ENCODE data around the gene ZC3H12C. TPM values are rescaled to one million over a fixed set of nuclear protein-coding genes. Genes with fewer than 3 reads are reported as not detected.

ZC3H12C gene
- total and polyA plus RNA-seq, 2 of the 13 experiments (the other 11 are each of a cell fraction or from before 2014, with no cell fraction given): 2.4 to 5.7 TPM

- TF ChIP-seq BRF2 (CRISPR knock-in tag; IDR thresholded peaks at IDR 0.05) (no peak), HMGA1 (CRISPR knock-in tag; conservative IDR thresholded peaks at IDR 0.05) (no peak), ATAD3A (CRISPR knock-in tag; IDR thresholded peaks at IDR 0.05) (no peak), NFYB (CRISPR knock-in tag; IDR thresholded peaks at IDR 0.05) (no peak)
Observed at GRCh38 chr11:110168033-110168803, 75.0 kb downstream of the ZC3H12C start (continued).

GRCh38 chr11:110169738-110170137 lies 76.5 kb downstream of the ZC3H12C start:
- H3K27ac ChIP-seq (ENCODE audit: extremely low read length, insufficient read depth, low read length): no peak overlapping the region
- POLR2A ChIA-PET: no interaction called here
- no TSS peak for BruUV-seq (replicated peaks)
- FAIRE-seq: no peak
- TF ChIP-seq CC2D1A (CRISPR knock-in tag; IDR thresholded peaks at IDR 0.05) (no peak), TFDP2 (CRISPR knock-in tag; IDR thresholded peaks at IDR 0.05) (no peak), TRIM22 (IDR thresholded peaks at IDR 0.05) (no peak), ZNF432 (CRISPR knock-in tag; IDR thresholded peaks at IDR 0.05; ENCODE audit: borderline replicate concordance) (no peak), DPF2 (CRISPR knock-in tag; IDR thresholded peaks at IDR 0.05; ENCODE audit: borderline replicate concordance, low read depth) (no peak), REXO4 (CRISPR knock-in tag; IDR thresholded peaks at IDR 0.05; ENCODE audit: borderline replicate concordance) (no peak), ZNF282 (IDR thresholded peaks at IDR 0.05; ENCODE audit: partially characterized antibody) (no peak), REST (IDR thresholded peaks at IDR 0.05; ENCODE audit: borderline replicate concordance in 1 of 2, low read depth in 1 of 2, low read length in 2 of 2) (no peak), MBNL3 (CRISPR knock-in tag; conservative IDR thresholded peaks at IDR 0.05) (no peak), ZNF614 (CRISPR knock-in tag; IDR thresholded peaks at IDR 0.05; ENCODE audit: borderline replicate concordance) (no peak), PAX8 (CRISPR knock-in tag; IDR thresholded peaks at IDR 0.05; ENCODE audit: borderline replicate concordance) (no peak)
- WGBS (ENCODE audit: low lambda C conversion rate): 92% methylated on average over 2 of the region's 2 CpGs
- H3K4me1 ChIP-seq (ENCODE audit: insufficient read depth, low read length): peaks cover 10% of the 10 kb centered on the region; the same call in 1 of the 2 replicates
- H2AFZ ChIP-seq (ENCODE audit: low read length): no peak overlapping the region
- no peak for ATAC-seq
- H3K9ac ChIP-seq (ENCODE audit: insufficient read depth, low read depth, low read length): no peak overlapping the region
- H3K27me3 ChIP-seq (ENCODE audit: control insufficient read depth in 1 of 2, insufficient read depth in 2 of 2, low read length in 2 of 2): no peaks in the 10 kb centered on the region
- no peak for DNase-seq (ENCODE audit: low spot score)
- intact Hi-C loops (cut with micrococcal nuclease; ENCODE audit: unreplicated experiment): no loop called here
- no peaks in the 10 kb centered on the region for H3K79me2 ChIP-seq (ENCODE audit: insufficient read depth, low read length)
- no peaks in the 10 kb centered on the region for H4K20me1 ChIP-seq (ENCODE audit: insufficient read depth, low read length)
- in situ Hi-C loops (cut with HindIII; ENCODE audit: extremely low pct_ligation_motif_present, low pct_unique_long_range_greater_than_20kb): no loop called here
- no peak overlapping the region for H3K4me3 ChIP-seq (replicated peaks in 1 of 3; ENCODE audit: insufficient read depth in 1 of 3, low read depth in 2 of 3, low read length in 3 of 3)
- no peaks in the 10 kb centered on the region for H3K9me3 ChIP-seq (ENCODE audit: low read length)
- CTCF ChIA-PET (ENCODE audit: low intra/inter-chr PET ratio, low total read pairs): no interaction called here
- no peak overlapping the region for H3K4me2 ChIP-seq (ENCODE audit: low read depth, low read length)
- H3K36me3 ChIP-seq (replicated peaks in 1 of 2; ENCODE audit: control insufficient read depth in 1 of 2, insufficient read depth in 2 of 2, low read length in 2 of 2): peaks cover 0 to under 1% of the 10 kb centered on the region in 2 experiments; a peak in 1 of 5 replicates
